HG03469 (cell line): ENCODE measurements around the gene ATP5F1C.
"Not testable (repeated sequence)": the region's sequence is repeated elsewhere in the genome, so short reads cannot be mapped to it uniquely, and the experiment has no call there.

ENCODE experiments used
- ATAC-seq: cut with Tn5 transposase; IDR thresholded peaks from one replicate; pipeline ENCODE4 v1.9.1; 2021; ENCODE audit warnings: mild to moderate bottlenecking, moderate library complexity, moderate number of reproducible peaks; ENCODE audit not compliant: unreplicated experiment

ATP5F1C gene

DNA sequence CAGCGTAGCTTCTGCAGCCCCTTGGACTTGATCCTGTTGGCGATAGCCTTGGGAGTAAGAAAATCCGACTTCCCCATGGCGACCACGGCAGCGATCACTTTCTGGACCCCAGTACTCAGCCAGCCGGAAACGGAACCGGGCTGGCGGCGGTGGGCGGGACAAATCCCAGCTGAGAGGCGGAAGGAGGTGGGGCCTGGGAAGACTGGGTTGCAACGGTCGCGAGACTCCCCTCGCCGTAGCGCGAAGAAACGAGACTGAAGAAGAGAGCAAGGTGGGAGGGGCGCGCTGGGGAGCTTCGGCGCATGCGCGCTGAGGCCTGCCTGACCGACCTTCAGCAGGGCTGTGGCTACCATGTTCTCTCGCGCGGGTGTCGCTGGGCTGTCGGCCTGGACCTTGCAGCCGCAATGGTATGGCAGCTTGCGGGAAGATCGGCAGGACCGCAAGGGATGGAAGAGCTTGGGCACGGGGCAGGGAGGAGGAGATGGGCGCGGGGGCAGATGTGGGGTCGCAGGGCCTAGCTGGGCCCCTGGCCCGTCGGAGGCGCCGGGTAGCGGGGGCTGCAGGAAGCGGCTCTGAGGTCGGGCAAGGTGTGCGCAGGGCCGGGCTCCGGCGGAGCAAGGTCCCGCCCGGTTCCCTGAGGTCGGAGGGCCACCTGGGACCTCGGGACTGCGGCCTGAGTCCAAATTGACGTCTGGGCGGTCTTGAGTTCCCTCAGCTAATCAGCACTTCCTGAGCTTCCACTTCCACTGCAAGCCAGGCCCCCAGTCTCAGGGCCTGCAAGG is at the start of gene ATP5F1C, which contains the start of gene KIN:
TSS of gene ATP5F1C (plus strand) at position 321 of the 782 bp plus-strand sequence. CDS start at position 352, 31 bp downstream.
TSS of gene KIN (minus strand) at position 137 of the 782 bp plus-strand sequence. CDS start at position 77, 60 bp downstream.
- peak; percentile 92 for ATAC-seq

DNA sequence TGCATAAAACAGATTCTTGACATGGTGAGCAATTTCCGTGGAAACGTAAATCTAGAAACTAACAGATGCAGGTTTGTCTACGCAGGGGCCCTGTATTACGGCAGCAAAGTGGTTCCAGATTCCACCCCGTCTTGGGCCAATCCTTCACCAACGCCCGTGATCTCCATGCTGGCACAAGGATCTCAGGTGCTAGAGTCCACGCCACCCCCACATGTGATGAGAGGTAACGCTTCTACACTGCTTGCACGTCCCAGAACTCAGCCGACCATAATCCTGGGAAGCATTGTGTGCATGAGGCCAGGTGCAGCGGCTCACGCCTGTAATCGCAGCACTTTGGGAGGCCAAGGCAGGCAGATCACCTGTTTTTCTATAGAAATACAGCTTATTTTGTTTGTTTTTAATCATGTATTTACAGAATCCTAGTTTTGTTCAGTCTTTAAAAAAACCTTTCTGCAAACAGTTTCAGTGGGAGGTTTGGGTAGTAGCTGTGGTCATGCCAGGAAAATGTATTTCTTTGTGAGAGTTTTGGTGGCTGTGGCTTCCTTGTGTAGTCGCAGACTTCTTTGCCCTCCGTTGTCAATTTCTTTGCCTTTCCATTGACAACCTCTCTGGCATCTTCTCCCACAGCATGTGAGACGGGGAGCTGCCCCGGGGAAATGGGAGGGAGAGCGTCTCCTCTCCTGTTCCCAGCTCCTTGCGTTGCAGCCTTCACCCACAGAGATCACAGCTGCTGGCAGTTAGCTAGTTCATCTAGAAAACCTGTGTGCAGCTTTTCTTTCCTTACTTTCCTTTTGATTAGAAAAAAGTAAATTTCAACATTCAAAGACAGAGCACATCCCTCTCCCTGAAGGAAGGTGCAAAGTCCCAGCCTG is 49.2 kb upstream of the ATP5F1C start:
- no peak for ATAC-seq

DNA sequence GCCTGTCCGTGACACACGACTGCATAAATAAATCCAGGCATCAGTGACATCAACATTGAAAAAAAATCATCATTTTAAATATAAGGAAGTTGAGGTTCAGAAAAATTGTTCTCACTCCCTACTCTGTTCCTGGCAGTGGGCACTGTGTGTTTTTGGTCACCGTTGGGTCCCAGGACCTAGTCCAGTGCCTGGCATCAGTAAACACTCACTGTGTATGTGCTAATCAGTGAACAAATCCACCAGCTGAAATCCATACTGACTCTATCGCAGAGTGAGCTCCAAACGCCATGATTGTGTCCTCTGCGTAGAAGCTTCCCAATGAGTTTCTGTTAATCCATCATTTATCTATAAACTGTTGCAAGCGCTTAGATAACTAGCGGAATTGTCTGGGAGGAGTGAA is 43.7 kb upstream of the ATP5F1C start:
- no peak for ATAC-seq

DNA sequence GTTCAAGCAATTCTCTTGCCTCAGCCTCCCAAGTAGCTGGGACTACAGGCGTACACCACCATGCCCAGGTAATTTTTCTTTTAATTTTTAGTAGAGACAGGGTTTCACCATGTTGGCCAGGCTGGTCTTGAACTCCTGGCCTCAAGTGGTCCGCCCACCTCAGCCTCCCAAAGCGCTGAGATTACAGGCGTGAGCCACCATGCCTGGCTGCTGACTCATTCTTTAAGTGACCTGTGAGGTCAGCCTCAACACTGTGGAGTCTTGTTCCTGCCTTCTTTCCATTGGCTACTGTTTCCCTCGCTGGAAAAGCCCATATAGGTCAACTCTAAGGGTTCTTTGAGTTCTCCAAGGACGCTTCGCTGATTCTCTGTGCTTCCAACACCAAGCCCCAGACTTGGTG is 39.3 kb upstream of the ATP5F1C start:
- ATAC-seq, result not testable (repeated sequence)

DNA sequence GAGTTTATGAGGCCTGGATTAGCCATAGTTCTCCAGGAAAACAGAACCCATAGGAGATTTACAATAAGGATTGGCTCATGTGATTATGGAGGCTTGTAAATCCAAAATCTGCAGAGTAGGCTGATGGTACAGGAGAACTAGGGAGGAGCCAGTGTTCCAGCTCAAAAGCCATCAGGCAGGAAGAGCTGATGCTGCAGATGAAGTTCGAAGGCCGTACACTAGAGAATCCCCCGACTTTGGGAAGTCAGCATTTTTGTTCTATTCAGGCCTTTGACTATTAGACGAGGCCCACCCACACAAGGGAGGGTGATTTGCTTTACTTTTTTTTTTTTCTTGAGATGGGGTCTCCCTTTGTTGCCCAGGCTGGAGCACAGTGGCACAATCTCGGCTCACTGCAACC is 37.8 kb upstream of the ATP5F1C start:
- no peak for ATAC-seq

DNA sequence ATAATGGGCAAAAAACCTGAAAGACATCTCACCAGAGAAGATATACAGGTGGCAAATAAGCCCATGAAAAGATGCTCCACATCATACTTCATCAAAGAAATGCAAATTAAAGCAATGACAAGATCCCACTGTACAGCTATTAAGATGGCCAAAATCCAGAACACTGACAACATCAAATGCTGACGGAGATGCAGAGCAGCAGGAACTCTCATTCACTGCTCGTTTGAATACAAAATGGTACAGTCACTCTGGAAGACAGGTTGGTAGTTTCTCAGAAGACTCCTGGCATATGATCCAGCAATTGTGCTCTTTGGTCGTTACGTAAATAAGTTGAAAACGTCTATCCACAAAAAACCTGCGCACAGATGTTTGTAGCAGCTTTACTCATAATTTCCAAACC is 35.7 kb upstream of the ATP5F1C start:
- no peak for ATAC-seq

DNA sequence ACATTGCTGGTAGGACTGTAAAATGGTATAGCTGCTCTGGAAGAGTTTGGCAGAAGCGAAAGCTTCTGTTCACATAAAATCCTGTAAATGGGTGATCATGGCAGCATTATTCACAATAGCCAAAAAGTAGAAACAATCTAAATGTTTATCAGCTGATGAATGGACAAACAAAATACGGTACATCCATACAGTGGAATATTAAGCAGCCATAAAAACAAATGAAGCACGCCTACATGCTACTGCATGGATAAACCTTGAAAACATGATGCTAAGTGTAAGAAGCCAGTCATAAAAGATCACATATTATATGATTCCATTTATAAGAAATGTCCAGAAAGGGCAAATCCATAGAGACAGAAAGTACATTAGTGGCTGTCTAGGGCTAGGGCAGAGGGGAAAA is 32.9 kb upstream of the ATP5F1C start:
- no peak for ATAC-seq

DNA sequence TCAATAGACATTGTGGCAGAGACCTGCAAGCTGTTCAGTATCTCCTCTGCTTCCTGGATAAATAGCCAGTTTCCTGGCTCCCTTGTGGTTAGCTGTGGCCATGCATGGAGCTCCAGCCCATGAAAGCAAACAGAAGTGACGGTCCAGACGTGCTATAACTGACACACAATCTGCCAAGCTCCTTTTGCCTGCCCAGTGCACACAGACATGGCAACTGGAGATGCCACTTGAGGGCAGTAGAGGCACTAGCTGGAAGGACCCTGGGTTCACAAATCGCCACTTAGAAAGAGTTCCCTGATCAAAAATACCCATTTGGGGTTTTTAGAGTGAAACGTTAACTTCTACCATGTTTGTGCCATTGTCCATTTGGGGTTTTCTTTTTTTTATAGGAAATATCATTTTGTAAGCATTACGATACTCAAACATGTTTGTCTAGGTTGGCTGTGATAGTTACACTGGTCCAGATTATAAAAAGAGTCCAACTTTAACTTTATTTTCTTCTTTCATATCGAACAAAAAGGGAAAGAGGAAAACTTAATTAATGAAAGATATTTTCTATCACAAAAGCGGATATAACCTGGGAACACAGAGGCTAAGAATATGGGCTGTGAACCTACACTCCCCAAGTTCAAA is 31.5 kb upstream of the ATP5F1C start:
- no peak for ATAC-seq

DNA sequence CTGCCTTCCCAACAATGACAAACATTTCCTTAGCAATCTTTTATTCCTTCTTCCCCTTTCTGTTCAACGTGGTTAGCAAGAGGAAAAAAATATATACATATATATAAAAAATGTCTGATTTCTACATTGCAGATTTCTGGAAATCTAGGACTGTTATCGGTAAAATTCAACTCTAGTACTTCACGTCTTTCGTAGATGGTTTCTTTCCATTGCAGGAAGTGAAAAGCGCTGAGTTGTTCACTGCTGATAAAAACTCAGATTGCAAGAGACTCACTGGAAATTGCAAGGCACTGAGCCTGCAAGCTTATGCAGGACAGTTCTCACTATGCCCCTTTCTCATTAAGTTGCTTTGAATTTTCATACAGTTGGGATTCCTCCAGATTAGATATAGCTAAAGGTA is 24.0 kb upstream of the ATP5F1C start:
- ATAC-seq, result no peak

DNA sequence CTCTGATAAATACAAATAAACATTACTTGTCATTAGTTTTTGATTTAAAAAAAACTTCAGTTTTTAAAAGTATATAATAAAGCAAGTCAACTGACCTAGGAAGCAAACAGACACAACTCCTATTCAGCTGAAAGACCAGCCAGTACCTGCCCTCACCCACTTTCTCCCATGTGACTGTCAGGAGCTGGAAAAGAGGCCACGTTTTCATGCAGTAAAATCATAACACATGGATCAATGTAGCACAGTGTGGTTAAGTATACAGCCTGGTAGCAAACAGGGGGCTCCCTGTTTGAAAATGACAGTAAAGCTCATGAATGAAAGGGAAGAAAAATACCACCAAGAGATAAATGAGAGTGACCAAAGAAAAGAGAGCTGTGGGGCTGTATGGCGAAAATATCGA is 21.7 kb upstream of the ATP5F1C start:
- no peak for ATAC-seq

DNA sequence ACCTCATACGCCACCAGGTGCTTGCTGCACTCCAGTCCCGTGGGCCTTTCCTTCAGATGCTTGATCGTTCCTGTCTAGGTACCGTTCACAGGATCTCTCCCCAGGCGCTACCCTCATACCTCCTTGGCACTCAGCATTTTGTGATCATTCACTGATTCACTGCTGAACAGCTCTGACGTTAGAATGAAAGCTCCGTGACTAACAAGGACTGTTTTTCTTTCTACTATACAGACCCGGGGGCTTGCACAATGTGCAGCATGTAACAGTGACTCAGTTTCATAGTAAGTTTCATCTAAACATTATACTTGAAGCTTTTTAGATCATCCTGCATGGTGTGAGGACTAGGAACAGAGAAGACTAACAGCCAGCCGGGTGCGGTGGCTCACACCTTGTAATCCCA is 20.8 kb upstream of the ATP5F1C start:
- ATAC-seq, result no peak

DNA sequence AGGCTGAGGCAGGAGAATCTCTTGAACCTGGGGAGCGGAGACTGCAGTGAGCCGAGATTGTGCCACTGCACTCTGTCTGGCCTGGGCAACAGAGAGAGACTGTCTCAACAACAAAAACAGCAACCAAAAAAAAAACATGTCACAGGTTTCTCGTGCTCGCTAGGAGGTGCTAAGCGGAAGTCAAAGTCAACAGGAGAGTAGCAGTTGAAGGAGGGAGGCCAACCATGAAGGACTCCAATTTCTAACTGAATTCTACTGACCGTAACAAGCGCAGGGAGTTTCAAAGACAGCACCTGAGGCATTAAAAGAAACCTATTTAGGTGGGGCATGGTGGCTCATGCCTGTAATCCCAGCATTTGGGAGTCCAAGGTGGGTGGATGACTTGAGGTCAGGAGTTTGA is 19.6 kb upstream of the ATP5F1C start:
- no peak for ATAC-seq

DNA sequence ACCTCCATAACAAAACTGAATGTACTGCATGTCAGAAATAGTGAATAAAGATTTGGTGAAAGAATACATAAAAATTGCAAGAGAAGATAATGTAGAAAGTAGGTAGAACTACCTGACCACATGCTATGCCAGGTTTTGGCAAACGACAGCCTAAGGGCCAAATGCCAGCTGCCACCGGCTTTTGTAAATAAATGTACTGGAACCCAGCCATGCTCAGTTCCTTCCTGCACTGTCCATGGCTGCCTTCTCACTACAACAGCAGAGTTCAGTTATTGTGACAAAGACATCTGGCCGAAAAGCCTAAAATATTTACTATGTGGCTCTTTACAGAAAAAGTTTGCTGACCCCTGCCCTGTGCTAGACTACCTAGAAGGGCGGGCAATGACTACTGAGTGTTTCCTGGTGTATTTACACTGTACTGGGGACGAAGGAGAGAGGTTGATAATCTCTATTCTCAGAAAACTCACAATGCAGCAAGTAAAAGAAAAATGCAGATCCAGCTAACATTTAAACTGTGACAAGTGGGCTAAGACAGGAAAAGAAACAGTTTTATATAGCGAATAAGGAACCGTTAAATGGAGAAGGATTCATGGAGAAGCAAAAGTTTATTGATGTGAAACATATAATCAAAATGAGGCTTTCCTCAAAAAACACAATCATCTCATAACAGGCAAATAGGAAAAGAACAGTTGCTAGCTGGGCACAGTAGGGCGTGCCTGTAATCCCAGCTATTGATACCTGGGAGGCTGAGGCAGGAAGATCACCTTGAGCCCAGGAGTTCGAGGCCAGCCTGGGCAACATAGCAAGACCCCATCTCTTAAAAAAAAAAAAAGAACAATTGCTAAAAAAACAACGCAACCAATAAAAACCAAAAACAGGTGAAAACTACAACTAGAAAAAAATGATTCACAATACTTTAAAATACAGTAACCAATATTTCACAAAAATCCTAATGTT is 13.9 kb upstream of the ATP5F1C start:
- no peak for ATAC-seq

DNA sequence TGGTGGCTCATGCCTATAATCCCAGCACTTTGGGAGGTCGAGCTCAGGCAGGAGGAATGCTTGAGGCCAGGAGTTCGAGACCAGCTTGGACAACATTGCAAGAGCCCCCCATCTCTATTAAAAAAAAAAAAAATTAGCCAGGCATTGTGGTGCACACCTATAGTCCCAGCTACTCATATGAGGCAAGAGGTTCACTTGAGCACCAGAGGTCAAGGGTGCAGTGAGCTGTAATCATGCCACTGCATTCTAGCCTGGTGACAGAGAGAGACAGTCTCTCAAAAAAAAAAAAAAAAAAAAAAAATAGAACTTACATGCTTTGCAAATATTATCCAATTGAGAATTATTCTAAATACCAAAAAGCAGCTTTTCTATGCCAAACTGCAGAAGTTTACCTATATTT is 11.2 kb upstream of the ATP5F1C start:
- no peak for ATAC-seq

DNA sequence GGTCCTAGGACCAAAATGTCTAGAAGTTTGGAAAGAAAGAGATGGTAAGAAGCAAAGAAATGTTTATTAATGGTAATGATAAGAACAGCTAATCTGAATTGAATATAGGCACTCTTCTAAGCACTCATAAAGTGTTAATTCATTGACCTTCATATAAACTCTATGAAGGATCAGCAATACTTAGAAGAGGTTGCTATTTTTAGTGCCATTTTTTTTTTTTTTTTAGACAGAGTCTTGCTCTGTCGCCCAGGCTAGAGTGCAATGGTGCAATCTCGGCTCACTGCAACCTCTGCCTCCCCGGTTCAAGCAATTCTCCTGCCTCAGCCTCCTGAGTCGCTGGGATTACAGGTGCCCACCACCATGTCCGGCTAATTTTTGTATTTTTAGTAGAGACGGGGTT is 5.8 kb upstream of the ATP5F1C start:
- ATAC-seq, result not testable (repeated sequence)

DNA sequence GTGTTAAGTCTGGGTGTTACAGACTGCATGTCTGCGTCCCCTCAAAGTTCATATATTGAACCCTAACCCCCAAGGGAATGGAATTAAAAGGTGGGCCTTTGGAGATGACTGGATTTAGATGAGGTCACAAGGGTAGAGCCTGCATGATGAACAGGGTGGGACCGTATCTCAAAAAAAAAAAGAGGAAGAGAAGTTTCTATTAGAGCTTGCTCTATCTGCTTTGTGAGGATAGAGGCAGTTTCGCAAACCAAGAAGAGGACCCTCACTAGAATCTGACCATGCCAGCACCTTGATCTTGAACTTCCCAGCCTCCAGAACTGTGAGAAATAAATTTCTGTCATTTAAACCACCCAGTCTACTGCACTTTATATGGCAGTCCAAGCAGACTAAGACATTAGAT is 1.5 kb upstream of the ATP5F1C start:
- ATAC-seq, result no peak

DNA sequence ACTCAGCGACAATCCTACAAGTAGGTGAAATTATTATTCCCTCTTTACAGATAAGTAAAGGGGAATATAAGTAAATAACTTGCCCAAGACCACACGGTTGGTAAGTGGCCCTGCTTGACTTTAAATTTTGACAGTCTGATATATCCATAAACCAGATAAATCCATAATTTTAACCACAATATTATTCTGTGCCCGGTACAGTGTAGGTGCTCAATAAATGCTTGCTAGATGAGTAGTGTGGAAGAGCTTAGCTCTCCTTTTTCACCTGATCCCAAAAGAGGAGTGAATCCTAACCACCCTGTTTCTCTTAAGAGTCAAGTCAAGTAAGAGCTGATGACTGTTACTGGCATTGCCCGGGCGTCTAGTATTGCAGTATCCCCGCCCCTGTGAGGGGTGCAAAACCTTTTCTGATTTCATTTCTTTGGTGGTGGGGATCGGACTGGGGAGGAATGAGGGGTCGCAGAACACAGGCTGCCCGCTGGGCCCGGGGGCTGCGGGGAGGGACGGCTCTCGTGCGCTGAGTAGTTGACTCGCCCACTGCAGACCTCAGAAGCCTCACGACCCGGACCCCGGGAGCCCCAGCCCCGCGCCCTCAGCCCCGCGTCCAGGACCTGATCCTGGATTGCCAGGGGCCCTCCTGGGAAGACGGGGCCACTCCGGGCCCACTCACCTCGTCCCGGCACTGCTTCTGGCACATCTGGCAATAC is 674 bp upstream of the ATP5F1C start:
- no peak for ATAC-seq

DNA sequence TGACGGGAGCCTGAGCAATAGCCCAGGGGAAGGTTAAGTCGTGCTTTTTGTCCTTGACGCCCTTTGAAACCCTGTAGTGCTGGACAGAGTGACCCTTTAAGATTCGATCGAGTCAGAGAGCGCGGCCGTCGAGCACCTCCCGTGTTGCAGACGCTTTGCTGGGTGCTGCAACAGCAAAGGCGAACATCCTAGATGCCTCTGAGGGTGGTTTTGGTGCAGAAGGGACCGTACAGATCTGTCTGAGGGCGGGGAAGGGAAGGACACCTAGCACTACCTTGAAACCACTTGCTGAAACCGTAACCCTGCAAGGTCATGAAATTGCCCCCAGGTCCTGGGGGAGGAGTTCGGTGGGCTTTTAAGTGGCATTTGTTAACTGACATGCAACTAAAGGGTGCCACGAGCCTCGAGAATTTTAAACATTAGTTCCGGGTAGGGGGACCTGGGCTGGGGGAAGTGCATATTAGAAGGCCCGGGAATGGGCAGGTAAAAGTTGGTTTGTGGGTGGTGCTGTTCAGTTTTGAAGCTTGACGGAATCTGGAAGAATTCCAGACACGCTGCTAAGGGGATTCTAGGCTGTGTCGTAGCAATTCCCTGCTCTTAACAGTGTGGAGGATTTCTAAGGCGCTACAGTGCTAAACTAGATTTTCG is 786 bp downstream of the ATP5F1C start:
- peak; percentile 7 for ATAC-seq

DNA sequence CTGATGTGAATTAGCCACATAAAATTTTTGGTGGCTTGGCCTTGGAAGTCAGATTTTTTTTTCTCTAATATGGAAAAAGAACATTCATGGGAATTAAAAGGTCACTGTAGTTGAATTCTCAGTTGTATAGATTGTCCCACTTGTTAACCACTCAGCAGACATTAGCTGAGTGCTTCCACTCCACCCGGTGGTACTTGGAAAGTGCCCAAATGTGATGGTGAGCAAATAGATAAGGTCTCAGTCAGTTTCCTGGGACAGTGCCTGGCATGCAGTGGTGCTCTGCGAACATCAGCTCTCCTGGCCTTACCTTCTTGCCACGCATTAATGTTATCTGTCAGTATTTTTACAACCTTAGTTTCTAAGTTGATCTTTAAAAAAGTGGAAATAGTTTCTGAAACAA is 1.4 kb downstream of the ATP5F1C start:
- ATAC-seq, result no peak
